H1 (cell line): ENCODE data around the gene HOXA13. TPM values are rescaled to one million over a fixed set of nuclear protein-coding genes. Genes with fewer than 3 reads are reported as not detected.
A peak's percentile ranks its signal among the peaks of the same experiment; 100 is the strongest.

Experiments
- CTCF ChIA-PET: fragments of 300-600 bp; sonication (Branson Sonifier 250); formaldehyde crosslinking; loops from one replicate; lab custom pipeline; 2021; ENCODE audit not compliant: partially characterized antibody; lab: Charles Lee
- POLR2A ChIA-PET: fragments of 300-600 bp; sonication (Branson Sonifier 250); formaldehyde crosslinking; loops from one replicate; lab custom pipeline; 2021; ENCODE audit warnings: inconsistent platforms; ENCODE audit not compliant: partially characterized antibody; lab: Charles Lee
- DNase-seq, 2 experiments: peaks; one replicate each; pipeline versions ENCODE4 v3.0.0 to v3.0.0-alpha.2; 2010 to 2022; ENCODE audit warnings: low spot score in 2 of 2, low read depth in 1 of 2, mixed read lengths in 1 of 2
- FAIRE-seq: peaks from 2 replicates; lab custom pipeline; 2011; peaks lifted over from hg19 to GRCh38; lab: Jason Lieb, UNC
- H2AFZ ChIP-seq: 2 replicates; pipeline ENCODE4 v1.8.1; 2012; ENCODE audit warnings: low read length, inconsistent platforms
- H2AK5ac ChIP-seq: 2 replicates; pipeline ENCODE4 v1.6.1; 2013; ENCODE audit warnings: low read depth, low read length
- H2BK120ac ChIP-seq: replicated peaks from 2 replicates; pipeline ENCODE3; 2013; ENCODE audit warnings: low read depth, low read length, inconsistent platforms
- H2BK12ac ChIP-seq: 2 replicates; pipeline ENCODE4 v1.6.1; 2013; ENCODE audit warnings: low read depth, low read length
- H2BK15ac ChIP-seq: 2 replicates; pipeline ENCODE4 v1.6.1; 2013; ENCODE audit warnings: low read length
- H2BK20ac ChIP-seq: 2 replicates; pipeline ENCODE4 v1.6.1; 2013; ENCODE audit warnings: low read length
- H2BK5ac ChIP-seq: 2 replicates; pipeline ENCODE4 v1.6.1; 2013; ENCODE audit warnings: low read depth, low read length
- H3K14ac ChIP-seq: 2 replicates; pipeline ENCODE4 v1.6.1; 2013; ENCODE audit warnings: inconsistent platforms; ENCODE audit not compliant: insufficient read length
- H3K18ac ChIP-seq: 2 replicates; pipeline ENCODE4 v1.6.1; 2013; ENCODE audit warnings: low read length; ENCODE audit errors: extremely low read depth
- H3K23ac ChIP-seq: 2 replicates; pipeline ENCODE4 v1.6.1; 2013; ENCODE audit warnings: inconsistent platforms; ENCODE audit not compliant: insufficient read length
- H3K23me2 ChIP-seq: 2 replicates; pipeline ENCODE4 v1.6.1; 2013; ENCODE audit warnings: low read depth, low read length
- H3K27ac ChIP-seq: 2 replicates; pipeline ENCODE4 v1.6.1; 2011; ENCODE audit warnings: low read depth, low read length, inconsistent platforms
- H3K27me3 ChIP-seq, 4 experiments: replicated peaks in 1 of 4; 1 replicate in 1 of 4; 2 replicates in 3 of 4; pipeline versions ENCODE4 v1.6.1 to v1.8.1; 2011 to 2013; ENCODE audit warnings: low read length in 3 of 4, mild to moderate bottlenecking in 3 of 4, inconsistent platforms in 2 of 4, mixed read lengths in 2 of 4, moderate library complexity in 1 of 4; ENCODE audit not compliant: control insufficient read depth in 3 of 4, insufficient read depth in 3 of 4; ENCODE audit errors: extremely low read depth in 1 of 4
- H3K36me3 ChIP-seq, 4 experiments: 2 replicates each; pipeline versions ENCODE4 v1.6.1 to v1.8.1; 2011 to 2013; ENCODE audit warnings: mild to moderate bottlenecking in 4 of 4, low read length in 3 of 4, moderate library complexity in 2 of 4, control low read depth in 1 of 4, inconsistent platforms in 1 of 4; ENCODE audit not compliant: insufficient read depth in 4 of 4, control insufficient read depth in 2 of 4
- H3K4ac ChIP-seq: replicated peaks from 2 replicates; pipeline ENCODE3; 2013; ENCODE audit warnings: low read length, low read depth, mixed read lengths, inconsistent platforms; ENCODE audit not compliant: insufficient read length
- H3K4me1 ChIP-seq, 4 experiments: replicated peaks in 1 of 4; 1 replicate in 1 of 4; 2 replicates in 3 of 4; pipeline versions ENCODE4 v1.6.1 to v1.8.1; 2011 to 2013; ENCODE audit warnings: low read length in 3 of 4, inconsistent platforms in 2 of 4, mixed read lengths in 1 of 4; ENCODE audit not compliant: insufficient read depth in 4 of 4, control insufficient read depth in 3 of 4
- H3K4me2 ChIP-seq, 2 experiments: 2 replicates each; pipeline versions ENCODE4 v1.6.1 to v1.8.1; 2011 to 2013; ENCODE audit warnings: low read depth in 2 of 2, low read length in 2 of 2, control low read depth in 1 of 2, inconsistent platforms in 1 of 2, mild to moderate bottlenecking in 1 of 2; ENCODE audit not compliant: insufficient read depth in 1 of 2
- H3K4me3 ChIP-seq, 4 experiments: fragments of 200-600, 300-600 bp in 1 of 4; sonication (generic), shearing (Covaris generic), sonication (Bioruptor Twin) in 1 of 4; 2 replicates each; pipeline versions ENCODE4 v1.5.1 to v1.8.1; 2011 to 2016; ENCODE audit warnings: low read length in 4 of 4, low read depth in 3 of 4, control low read depth in 2 of 4, inconsistent platforms in 2 of 4, mild to moderate bottlenecking in 2 of 4, mixed read lengths in 1 of 4, moderate library complexity in 1 of 4; ENCODE audit not compliant: insufficient read depth in 2 of 4; ENCODE audit errors: extremely low read depth in 1 of 4
- H3K56ac ChIP-seq: replicated peaks from 2 replicates; pipeline ENCODE3; 2013; ENCODE audit warnings: low read depth, mild to moderate bottlenecking, mixed read lengths, low read length, inconsistent platforms; ENCODE audit not compliant: insufficient read length
- H3K79me1 ChIP-seq: 2 replicates; pipeline ENCODE4 v1.6.1; 2013; ENCODE audit warnings: low read depth, low read length, control low read depth
- H3K79me2 ChIP-seq, 2 experiments: 2 replicates each; pipeline versions ENCODE4 v1.6.1 to v1.8.1; 2012 to 2013; ENCODE audit warnings: low read length in 2 of 2, mild to moderate bottlenecking in 2 of 2, inconsistent platforms in 1 of 2; ENCODE audit not compliant: insufficient read depth in 2 of 2, control insufficient read depth in 1 of 2
- H3K9ac ChIP-seq, 4 experiments: replicated peaks in 1 of 4; 1 replicate in 1 of 4; 2 replicates in 3 of 4; pipeline versions ENCODE4 v1.6.1 to v1.8.1; 2011 to 2013; ENCODE audit warnings: low read depth in 3 of 4, low read length in 3 of 4, control low read depth in 2 of 4, mild to moderate bottlenecking in 2 of 4, moderate library complexity in 2 of 4, inconsistent platforms in 1 of 4; ENCODE audit errors: extremely low read depth in 1 of 4
- H3K9me3 ChIP-seq, 2 experiments: 2 replicates each; pipeline versions ENCODE4 v1.6.1 to v1.8.1; 2012 to 2013; ENCODE audit warnings: mild to moderate bottlenecking in 2 of 2, moderate library complexity in 2 of 2, control low read depth in 1 of 2, inconsistent platforms in 1 of 2, low read depth in 1 of 2, low read length in 1 of 2, mixed read lengths in 1 of 2; ENCODE audit not compliant: insufficient read depth in 2 of 2
- H4K20me1 ChIP-seq, 2 experiments: replicated peaks in 1 of 2; 2 replicates each; pipeline versions ENCODE3 to v1.8.1; 2011 to 2013; ENCODE audit warnings: inconsistent platforms in 2 of 2, low read length in 2 of 2, mild to moderate bottlenecking in 1 of 2; ENCODE audit not compliant: insufficient read depth in 2 of 2, control insufficient read depth in 1 of 2
- H4K5ac ChIP-seq: 2 replicates; pipeline ENCODE4 v1.6.1; 2013; ENCODE audit warnings: low read length, low read depth, mixed read lengths, inconsistent platforms; ENCODE audit not compliant: insufficient read length
- H4K8ac ChIP-seq: 2 replicates; pipeline ENCODE4 v1.8.0; 2013; ENCODE audit warnings: mild to moderate bottlenecking, moderate library complexity, low read length, inconsistent platforms; ENCODE audit not compliant: insufficient read depth; ENCODE audit errors: extremely low read depth
- H4K91ac ChIP-seq: replicated peaks from 2 replicates; pipeline ENCODE3; 2013; ENCODE audit warnings: low read length, mixed read lengths, inconsistent platforms; ENCODE audit not compliant: insufficient read length
- BCL11A ChIP-seq, 2 experiments: IDR thresholded peaks; one replicate each; pipeline ENCODE4 v1.6.1; 2011; ENCODE audit warnings: low read depth in 2 of 2, low read length in 2 of 2, mild to moderate bottlenecking in 2 of 2
- CBX5 ChIP-seq: fragments of 300-800, 300-1000 bp; sonication (generic); IDR thresholded peaks from 2 replicates; pipeline ENCODE4 v1.7.1; 2016; ENCODE audit warnings: antibody characterized with exemption, low read length, low read depth
- CBX8 ChIP-seq: fragments of 300-800, 300-1000 bp; sonication (generic); IDR thresholded peaks from 2 replicates; pipeline ENCODE4 v1.7.1; 2016; ENCODE audit warnings: low read depth, low read length, borderline replicate concordance
- EGR1 ChIP-seq: IDR thresholded peaks from 2 replicates; pipeline ENCODE4 v1.6.1; 2011; ENCODE audit warnings: low read depth, low read length, borderline replicate concordance
- EP300 ChIP-seq, 2 experiments: IDR thresholded peaks; 1 replicate in 1 of 2; 2 replicates in 1 of 2; pipeline ENCODE4 v1.6.1; 2011 to 2012; ENCODE audit warnings: low read depth in 2 of 2, low read length in 2 of 2, mild to moderate bottlenecking in 2 of 2, borderline replicate concordance in 1 of 2, inconsistent platforms in 1 of 2, moderate library complexity in 1 of 2
- EZH2 ChIP-seq: fragments of 200-600 bp; sonication (generic); IDR thresholded peaks from 2 replicates; pipeline ENCODE4 v1.7.1; 2012; ENCODE audit warnings: low read depth, mild to moderate bottlenecking, moderate library complexity, low read length, inconsistent platforms; ENCODE audit not compliant: severe bottlenecking
- FOSL1 ChIP-seq: IDR thresholded peaks from 2 replicates; pipeline ENCODE4 v1.6.1; 2011; ENCODE audit warnings: mild to moderate bottlenecking, low read depth, low read length, moderate library complexity; ENCODE audit not compliant: insufficient read depth
- NRF1 ChIP-seq: IDR thresholded peaks from 2 replicates; pipeline ENCODE4 v1.6.1; 2011; ENCODE audit warnings: mild to moderate bottlenecking, low read depth, low read length, improper control_type of control experiment
- POLR2A ChIP-seq, 2 experiments: IDR thresholded peaks; 1 replicate in 1 of 2; 2 replicates in 1 of 2; pipeline ENCODE4 v1.6.1; 2011; ENCODE audit warnings: low read depth in 2 of 2, low read length in 2 of 2, mild to moderate bottlenecking in 2 of 2; ENCODE audit errors: control extremely low read depth in 1 of 2
- RFX5 ChIP-seq: IDR thresholded peaks from 2 replicates; pipeline ENCODE4 v1.6.1; 2011; ENCODE audit warnings: low read depth, low read length, improper control_type of control experiment, borderline replicate concordance
- SP1 ChIP-seq: IDR thresholded peaks from 2 replicates; pipeline ENCODE4 v1.6.1; 2011; ENCODE audit warnings: low read depth, low read length
- SP4 ChIP-seq: IDR thresholded peaks from 2 replicates; pipeline ENCODE4 v1.6.1; 2012; ENCODE audit warnings: low read length, inconsistent platforms
- SUZ12 ChIP-seq: fragments of 200-600 bp; sonication (generic); IDR thresholded peaks from 2 replicates; pipeline ENCODE4 v1.6.1; 2012; ENCODE audit warnings: mild to moderate bottlenecking, inconsistent platforms, low read length, moderate library complexity, mixed read lengths
- WGBS, 2 experiments: shearing (Covaris generic) in 1 of 2; methylation state at CpG; one replicate each; pipeline versions ENCODE4 v1.1.6 to v1.1.7; 2013 to 2015; ENCODE audit warnings: low lambda C conversion rate in 2 of 2, mixed read lengths in 2 of 2, inconsistent platforms in 1 of 2, low coverage in 1 of 2, missing lambda C conversion rate in 1 of 2; ENCODE audit not compliant: insufficient replicate concordance in 2 of 2, insufficient coverage in 1 of 2, insufficient read length in 1 of 2; ENCODE audit errors: extremely low coverage in 1 of 2, missing lambda C conversion rate in 1 of 2; 5-methylcytosine and 5-hydroxymethylcytosine counted together
- polyA plus RNA-seq, 7 experiments: library from polyadenylated mRNA; depleted of rRNA in 3 of 7; stranded (reverse) in 5 of 7; unstranded in 2 of 7; fragments of >200 nt in 5 of 7; fragments of 200-250 nt in 2 of 7; gene quantifications; 1 replicate in 5 of 7; 2 replicates in 1 of 7; 4 replicates in 1 of 7; pipeline versions ENCODE4 v1.2.1 to v1.2.3, GENCODE V29; 2011 to 2013; ENCODE audit warnings: missing spikeins in 2 of 7, mixed read lengths in 2 of 7
- total RNA-seq: library from RNA; stranded (reverse); fragmentation: NEBNext Ultra II Directional; extraction: Animal tissue kit (Norgen Biotek cat#: 25700); gene quantifications from 2 replicates; pipeline ENCODE4 v1.2.1, GENCODE V29; 2021

HOXA13 gene
- total and polyA plus RNA-seq, 2 of the 8 experiments (the other 6 are each of a cell fraction or from before 2014, with no cell fraction given) = not detected

- Histone ChIP-seq H2AK5ac (no peak overlapping the region), H4K8ac (no peak overlapping the region), H3K23me2 (no peaks in the 10 kb centered on the region), H3K9ac (no peak overlapping the region), H3K36me3 (peaks cover 0 to 18% (median 0%) of the 10 kb centered on the region in 4 experiments; a peak in 1 of 8 replicates), H2BK20ac (no peak overlapping the region), H3K4ac (no peak overlapping the region), H3K79me1 (no peaks in the 10 kb centered on the region), H3K4me2 (peak overlapping the region; percentile 8 to 47; a peak in 3 of 4 replicates), H2BK12ac (peak overlapping the region; percentile 27; the same call in 1 of the 2 replicates), H3K79me2 (no peaks in the 10 kb centered on the region), H2BK15ac (no peak overlapping the region), H3K18ac (no peak overlapping the region), H3K9me3 (peaks cover 0 to 6% of the 10 kb centered on the region in 2 experiments; a peak in 1 of 4 replicates), H3K23ac (no peak overlapping the region), H4K20me1 (peaks cover 21 to 28% of the 10 kb centered on the region in 2 experiments), H2BK5ac (no peak overlapping the region), H3K56ac (no peak overlapping the region), H3K4me1 (no peaks in the 10 kb centered on the region; a peak in 4 of 7 replicates), H3K27ac (no peak overlapping the region), H3K14ac (no peak overlapping the region), H3K4me3 (peak overlapping the region in 1 of 4 experiments; percentile 25; a peak in 2 of 8 replicates), H4K91ac (no peak overlapping the region), H4K5ac (no peak overlapping the region), H2AFZ (no peak overlapping the region), H3K27me3 (peaks cover 98 to 100% (median 99%) of the 10 kb centered on the region in 4 experiments), H2BK120ac (no peak overlapping the region)
- FAIRE-seq (no peak), DNase-seq (no peak)
- POLR2A ChIA-PET = no interaction called here
- 4% methylated on average over 43 of the region's 47 CpGs; no CpG with 5 or more reads in 1 of the 2 experiments for WGBS, 2 experiments
- CTCF ChIA-PET = interaction anchor here (0.8 to 5.2 kb wide), 7 partner anchors 9 to 34 kb away, joined by 3 to 40 read pairs (median 5); partner anchors contain the start of genes HOXA11, HOXA3, HOXA4 and HOXA5
- TF ChIP-seq EGR1 (no peak), EZH2 (peak; percentile 94), EP300 (IDR thresholded peaks at IDR 0.05; ENCODE audit: borderline replicate concordance in 1 of 2, low read depth in 2 of 2, low read length in 2 of 2) (no peak), POLR2A (IDR thresholded peaks at IDR 0.05; ENCODE audit: control extremely low read depth in 1 of 2, low read depth in 2 of 2, low read length in 2 of 2) (no peak), SP4 (no peak), CBX8 (peak; percentile 25; the same call in 1 of the 2 replicates), RFX5 (no peak), SP1 (0 out of 2 replicates have a peak, but pooled peaks have one; percentile 4), SUZ12 (peak; percentile 94), CBX5 (no peak), NRF1 (no peak), FOSL1 (no peak), BCL11A (IDR thresholded peaks at IDR 0.05; ENCODE audit: low read depth in 2 of 2, low read length in 2 of 2) (no peak)
These were observed 35.4 kb downstream of the HOXA13 start for GRCh38 chr7:27164367-27165088.
